WTC11 (cell line): ENCODE data around the gene ZNF764. TPM values are rescaled to one million over a fixed set of nuclear protein-coding genes. Genes with fewer than 3 reads are reported as not detected.

Source experiments
- ATAC-seq: fragments of 200-7000 bp; cut with Tn5 transposase; 2 replicates; pipeline ENCODE4 v1.10.0; 2021; ENCODE audit warnings: mild to moderate bottlenecking, moderate library complexity
- CTCF ChIA-PET: fragments of 300-600 bp; sonication (Branson Sonifier 250); formaldehyde crosslinking; loops from one replicate; lab custom pipeline; 2021; ENCODE audit warnings: antibody characterized with exemption; lab: Charles Lee
- POLR2A ChIA-PET: fragments of 350-600 bp; sonication (Branson Sonifier 250); formaldehyde crosslinking; loops from one replicate; lab custom pipeline; 2021; ENCODE audit warnings: antibody characterized with exemption; lab: Charles Lee
- DNase-seq: peaks from one replicate; pipeline ENCODE4 v3.0.0; 2021; ENCODE audit warnings: low spot score
- H3K27ac Mint-ChIP-seq: 2 replicates; pipeline ENCODE4 v1.8.0; 2021; ENCODE audit warnings: mixed read lengths
- H3K27me3 Mint-ChIP-seq: 2 replicates; pipeline ENCODE4 v1.8.0; 2021; ENCODE audit warnings: low read depth, mild to moderate bottlenecking, moderate library complexity, mixed read lengths
- H3K36me3 Mint-ChIP-seq: 2 replicates; pipeline ENCODE4 v1.8.0; 2021; ENCODE audit warnings: mixed read lengths
- H3K4me1 Mint-ChIP-seq: 2 replicates; pipeline ENCODE4 v1.8.0; 2022; ENCODE audit warnings: mixed read lengths
- H3K4me3 Mint-ChIP-seq: 2 replicates; pipeline ENCODE4 v1.8.0; 2021; ENCODE audit warnings: mild to moderate bottlenecking, moderate library complexity, mixed read lengths
- H3K9me3 Mint-ChIP-seq: 2 replicates; pipeline ENCODE4 v1.8.0; 2021; ENCODE audit warnings: mixed read lengths
- ATF3 ChIP-seq: sonication (generic); formaldehyde crosslinking; conservative IDR thresholded peaks from 2 replicates; pipeline ENCODE4 v1.8.1; 2022; ENCODE audit warnings: mild to moderate bottlenecking, missing genetic modification reagents
- E2F1 ChIP-seq: sonication (generic); formaldehyde crosslinking; IDR thresholded peaks from 2 replicates; pipeline ENCODE4 v1.8.0; 2022; ENCODE audit warnings: mild to moderate bottlenecking, missing genetic modification reagents
- EMX1 ChIP-seq: fragments of 250-450 bp; sonication (Bioruptor Pico); IDR thresholded peaks from 2 replicates; pipeline ENCODE4 v1.8.0; 2021; ENCODE audit warnings: mild to moderate bottlenecking
- ETV6 ChIP-seq: sonication (generic); formaldehyde crosslinking; IDR thresholded peaks from 2 replicates; pipeline ENCODE4 v1.8.1; 2022; ENCODE audit warnings: mild to moderate bottlenecking, missing genetic modification reagents
- FOXP1 ChIP-seq: sonication (generic); formaldehyde crosslinking; IDR thresholded peaks from 2 replicates; pipeline ENCODE4 v1.8.0; 2022; ENCODE audit warnings: missing genetic modification reagents, mild to moderate bottlenecking, moderate library complexity, borderline replicate concordance
- GRHL2 ChIP-seq: fragments of 250-450 bp; sonication (Bioruptor Pico); IDR thresholded peaks from 2 replicates; pipeline ENCODE4 v1.8.0; 2022; ENCODE audit warnings: mild to moderate bottlenecking, moderate library complexity; ENCODE audit not compliant: insufficient replicate concordance, severe bottlenecking
- IRF2 ChIP-seq: sonication (generic); formaldehyde crosslinking; IDR thresholded peaks from 2 replicates; pipeline ENCODE4 v1.8.0; 2022; ENCODE audit warnings: low read depth, missing genetic modification reagents, borderline replicate concordance
- JUN ChIP-seq: sonication (generic); formaldehyde crosslinking; IDR thresholded peaks from 2 replicates; pipeline ENCODE4 v1.8.0; 2023; ENCODE audit warnings: mild to moderate bottlenecking, missing genetic modification reagents
- MYBL2 ChIP-seq: sonication (generic); formaldehyde crosslinking; IDR thresholded peaks from 2 replicates; pipeline ENCODE4 v1.8.1; 2023; ENCODE audit warnings: mild to moderate bottlenecking, moderate library complexity, missing genetic modification reagents
- NFATC4 ChIP-seq: fragments of 250-450 bp; sonication (Bioruptor Pico); IDR thresholded peaks from 2 replicates; pipeline ENCODE4 v1.9.0; 2021; ENCODE audit warnings: mild to moderate bottlenecking
- NR3C1 ChIP-seq: sonication (generic); formaldehyde crosslinking; conservative IDR thresholded peaks from 2 replicates; pipeline ENCODE4 v1.8.1; 2023; ENCODE audit warnings: low read depth, mild to moderate bottlenecking, missing genetic modification reagents
- PREB ChIP-seq: sonication (generic); formaldehyde crosslinking; IDR thresholded peaks from 2 replicates; pipeline ENCODE4 v1.8.1; 2022; ENCODE audit warnings: mild to moderate bottlenecking, missing genetic modification reagents, moderate library complexity, borderline replicate concordance
- SMAD4 ChIP-seq: sonication (generic); formaldehyde crosslinking; IDR thresholded peaks from 2 replicates; pipeline ENCODE4 v1.8.0; 2022; ENCODE audit warnings: mild to moderate bottlenecking, missing genetic modification reagents
- TP53 ChIP-seq: sonication (generic); formaldehyde crosslinking; IDR thresholded peaks from 2 replicates; pipeline ENCODE4 v1.8.1; 2023; ENCODE audit warnings: mild to moderate bottlenecking, missing genetic modification reagents
- ZBTB21 ChIP-seq: sonication (generic); formaldehyde crosslinking; IDR thresholded peaks from 2 replicates; pipeline ENCODE4 v1.8.1; 2023; ENCODE audit warnings: mild to moderate bottlenecking, missing genetic modification reagents, borderline replicate concordance
- ZNF138 ChIP-seq: sonication (generic); formaldehyde crosslinking; conservative IDR thresholded peaks from 2 replicates; pipeline ENCODE4 v1.8.1; 2022; ENCODE audit warnings: mild to moderate bottlenecking, moderate library complexity, missing genetic modification reagents
- ZNF219 ChIP-seq: sonication (generic); formaldehyde crosslinking; IDR thresholded peaks from 2 replicates; pipeline ENCODE4 v1.8.0; 2023; ENCODE audit warnings: missing genetic modification reagents, mild to moderate bottlenecking, borderline replicate concordance
- ZNF232 ChIP-seq: sonication (generic); formaldehyde crosslinking; IDR thresholded peaks from 2 replicates; pipeline ENCODE4 v1.8.0; 2022; ENCODE audit warnings: mild to moderate bottlenecking, missing genetic modification reagents
- ZNF317 ChIP-seq: sonication (generic); formaldehyde crosslinking; IDR thresholded peaks from 2 replicates; pipeline ENCODE4 v1.8.1; 2023; ENCODE audit warnings: low read depth, mild to moderate bottlenecking, moderate library complexity, missing genetic modification reagents, borderline replicate concordance
- total RNA-seq: library from RNA; stranded (reverse); gene quantifications from 3 replicates; pipeline ENCODE4 v1.2.3, GENCODE V29; 2021
- TF ChIP-seq, protein P1 (sequence below): sonication (generic); formaldehyde crosslinking; IDR thresholded peaks from 2 replicates; pipeline ENCODE4 v1.8.1; 2023; ENCODE audit warnings: mild to moderate bottlenecking, missing genetic modification reagents, borderline replicate concordance

Gene ZNF764
- total RNA-seq, 1 experiment from 2014 or later = 10.4 TPM

DNA sequence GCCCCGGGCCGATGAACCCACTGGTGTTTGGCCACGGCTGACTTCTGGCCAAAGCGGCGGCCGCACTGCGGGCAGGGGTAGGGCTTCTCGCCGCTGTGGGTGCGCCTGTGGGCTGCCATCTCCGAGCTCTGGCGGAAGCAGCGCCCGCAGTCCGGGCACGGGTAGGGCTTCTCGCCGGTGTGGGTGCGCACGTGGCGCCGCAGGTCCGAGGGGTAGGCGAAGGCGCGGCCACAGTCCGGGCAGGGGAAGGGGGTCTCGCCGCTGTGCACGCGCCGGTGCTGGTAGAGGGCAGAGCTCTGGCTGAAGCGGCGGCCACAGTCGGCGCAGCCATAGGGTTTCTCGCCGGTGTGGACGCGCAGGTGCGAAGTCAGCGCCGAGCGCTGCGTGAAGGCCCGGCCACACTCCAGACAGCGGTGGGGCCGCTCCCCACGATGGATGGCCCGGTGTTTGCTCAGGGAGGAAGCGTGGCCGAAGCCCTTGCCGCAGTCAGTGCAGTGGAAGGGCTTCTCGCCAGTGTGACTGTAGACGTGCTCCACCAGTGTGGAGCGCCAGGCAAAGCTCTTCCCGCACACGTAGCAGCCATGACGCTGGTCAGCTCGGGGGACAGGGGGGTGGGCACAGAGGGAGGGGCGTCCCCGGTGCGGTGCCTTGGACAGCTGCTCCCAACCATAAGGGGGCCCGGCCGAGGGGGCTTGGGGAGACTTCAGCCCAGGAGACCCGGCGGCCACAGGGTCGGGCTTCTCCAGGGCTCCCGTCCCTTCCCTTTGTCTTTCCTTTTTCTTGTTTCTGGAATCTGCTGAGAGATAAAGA is 2.7 kb downstream of the ZNF764 start (continued):
- no peak for TF ChIP-seq ZNF138 (CRISPR knock-in tag)
- no peak for TF ChIP-seq FOXP1 (CRISPR knock-in tag)
- TF ChIP-seq IRF2 = no peak
- TF ChIP-seq E2F1 = no peak
- TF ChIP-seq NFATC4 (CRISPR knock-in tag) = no peak
- no peak; the same call in 1 of the 2 replicates for TF ChIP-seq ZNF219 (CRISPR knock-in tag)

GRCh38 chr16:30554557-30555314 is 3.4 kb downstream of the ZNF764 start:
- no peak for DNase-seq
- Mint-ChIP-seq H3K4me3 (no peak overlapping the region), H3K36me3 (peaks cover 18% of the 10 kb centered on the region), H3K27ac (no peak overlapping the region), H3K9me3 (no peaks in the 10 kb centered on the region), H3K4me1 (peaks cover 20% of the 10 kb centered on the region), H3K27me3 (no peaks in the 10 kb centered on the region)
- TF ChIP-seq ZNF232 (CRISPR knock-in tag) = no peak
- no peak for TF ChIP-seq PREB (CRISPR knock-in tag)
- TF ChIP-seq EMX1 (CRISPR knock-in tag) = no peak
- no peak for TF ChIP-seq ETV6 (CRISPR knock-in tag)
- TF ChIP-seq NR3C1 (CRISPR knock-in tag) = no peak
- TF ChIP-seq SMAD4 (CRISPR knock-in tag) = no peak
- no peak for TF ChIP-seq TP53 (CRISPR knock-in tag)
- TF ChIP-seq ZNF219 (CRISPR knock-in tag) = no peak
- no peak for TF ChIP-seq MYBL2 (CRISPR knock-in tag)
- POLR2A ChIA-PET = interaction anchor here (0.7 kb wide), 1 partner anchor 20 kb away, joined by 4 read pairs; the partner anchor contains the start of gene ZNF747
- CTCF ChIA-PET = interaction anchor here (0.6 kb wide), 1 partner anchor 22 kb away, joined by 3 read pairs; no protein-coding TSS in a partner anchor
- no peak for ATAC-seq

DNA sequence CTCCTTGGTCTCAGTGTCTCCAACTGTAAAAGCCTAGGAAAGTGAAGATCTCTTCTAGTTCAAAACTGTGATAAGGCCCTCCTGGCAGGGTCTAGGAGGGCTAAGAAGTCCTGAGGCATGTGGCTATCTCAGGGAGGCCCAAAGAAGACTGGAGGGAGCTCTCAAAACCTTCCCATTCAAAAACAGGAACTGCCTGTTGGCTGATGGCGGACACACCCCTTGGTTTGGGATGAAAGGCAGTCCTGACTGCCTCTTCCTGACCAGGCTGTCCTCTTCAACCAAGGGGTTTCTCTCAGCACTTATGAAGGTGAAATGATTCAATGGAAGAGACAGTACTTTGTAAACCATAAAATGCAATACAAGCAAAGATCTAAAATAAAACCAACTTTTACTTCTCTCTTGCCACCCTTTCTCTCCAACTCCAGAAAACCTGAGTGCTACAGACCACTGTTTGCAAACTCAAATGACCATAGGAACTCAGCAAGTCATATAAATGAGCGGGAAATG is 4.7 kb downstream of the ZNF764 start:
- peak overlapping the region; percentile 58 for H3K27ac Mint-ChIP-seq
- no peak overlapping the region for H3K4me3 Mint-ChIP-seq
- H3K4me1 Mint-ChIP-seq = peaks cover 18% of the 10 kb centered on the region
- ATAC-seq = no peak
- H3K36me3 Mint-ChIP-seq = peaks cover 18% of the 10 kb centered on the region
- POLR2A ChIA-PET = no interaction called here
- no peaks in the 10 kb centered on the region for H3K9me3 Mint-ChIP-seq
- CTCF ChIA-PET = interaction anchor here (1.4 kb wide), 1 partner anchor 18 kb away, joined by 3 read pairs; no protein-coding TSS in a partner anchor
- H3K27me3 Mint-ChIP-seq = no peaks in the 10 kb centered on the region
- no peak for DNase-seq
- TF ChIP-seq ATF3 = no peak
- TF ChIP-seq, protein P1, sequence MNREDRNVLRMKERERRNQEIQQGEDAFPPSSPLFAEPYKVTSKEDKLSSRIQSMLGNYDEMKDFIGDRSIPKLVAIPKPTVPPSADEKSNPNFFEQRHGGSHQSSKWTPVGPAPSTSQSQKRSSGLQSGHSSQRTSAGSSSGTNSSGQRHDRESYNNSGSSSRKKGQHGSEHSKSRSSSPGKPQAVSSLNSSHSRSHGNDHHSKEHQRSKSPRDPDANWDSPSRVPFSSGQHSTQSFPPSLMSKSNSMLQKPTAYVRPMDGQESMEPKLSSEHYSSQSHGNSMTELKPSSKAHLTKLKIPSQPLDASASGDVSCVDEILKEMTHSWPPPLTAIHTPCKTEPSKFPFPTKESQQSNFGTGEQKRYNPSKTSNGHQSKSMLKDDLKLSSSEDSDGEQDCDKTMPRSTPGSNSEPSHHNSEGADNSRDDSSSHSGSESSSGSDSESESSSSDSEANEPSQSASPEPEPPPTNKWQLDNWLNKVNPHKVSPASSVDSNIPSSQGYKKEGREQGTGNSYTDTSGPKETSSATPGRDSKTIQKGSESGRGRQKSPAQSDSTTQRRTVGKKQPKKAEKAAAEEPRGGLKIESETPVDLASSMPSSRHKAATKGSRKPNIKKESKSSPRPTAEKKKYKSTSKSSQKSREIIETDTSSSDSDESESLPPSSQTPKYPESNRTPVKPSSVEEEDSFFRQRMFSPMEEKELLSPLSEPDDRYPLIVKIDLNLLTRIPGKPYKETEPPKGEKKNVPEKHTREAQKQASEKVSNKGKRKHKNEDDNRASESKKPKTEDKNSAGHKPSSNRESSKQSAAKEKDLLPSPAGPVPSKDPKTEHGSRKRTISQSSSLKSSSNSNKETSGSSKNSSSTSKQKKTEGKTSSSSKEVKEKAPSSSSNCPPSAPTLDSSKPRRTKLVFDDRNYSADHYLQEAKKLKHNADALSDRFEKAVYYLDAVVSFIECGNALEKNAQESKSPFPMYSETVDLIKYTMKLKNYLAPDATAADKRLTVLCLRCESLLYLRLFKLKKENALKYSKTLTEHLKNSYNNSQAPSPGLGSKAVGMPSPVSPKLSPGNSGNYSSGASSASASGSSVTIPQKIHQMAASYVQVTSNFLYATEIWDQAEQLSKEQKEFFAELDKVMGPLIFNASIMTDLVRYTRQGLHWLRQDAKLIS (CRISPR knock-in tag) = no peak
- TF ChIP-seq JUN = no peak
- TF ChIP-seq ZNF317 = no peak
- no peak for TF ChIP-seq ZBTB21
- TF ChIP-seq E2F1 = no peak
- TF ChIP-seq GRHL2 = no peak
